SH-SY5Y (cell line): ENCODE measurements around the gene THSD7A.

Experiments used
- GATA2 ChIP-seq: IDR thresholded peaks from 2 replicates; pipeline ENCODE4 v1.6.1; 2011; ENCODE audit warnings: mild to moderate bottlenecking, low read depth, low read length
- GATA3 ChIP-seq: IDR thresholded peaks from 2 replicates; pipeline ENCODE4 v1.6.1; 2011; ENCODE audit warnings: low read depth, mild to moderate bottlenecking, low read length, moderate library complexity

GRCh38 chr7:11748884-11749283 lies 83.1 kb downstream of the THSD7A start:
- TF ChIP-seq GATA3 (no peak), GATA2 (no peak)
